Activated CD8-positive, alpha-beta memory T cell treated with anti-CD3 and anti-CD28 coated beads for 48 hours (primary cell): ENCODE measurements around the gene CHRM2.

Experiments
- DNase-seq, 3 experiments: peaks; one replicate each; pipeline ENCODE4 v3.0.0-alpha.2; 2020; ENCODE audit warnings: low read depth in 2 of 3, low spot score in 2 of 3

CHRM2 gene

GRCh38 chr7:136957391-136957790 is 88.9 kb downstream of the CHRM2 start:
- DNase-seq, result no peak

GRCh38 chr7:136958016-136958415 is 89.6 kb downstream of the CHRM2 start:
- DNase-seq, result no peak

- no peak for DNase-seq
These were observed 95.9 kb downstream of the CHRM2 start for GRCh38 chr7:136964347-136964746.

- DNase-seq, result no peak
These were observed 98.4 kb downstream of the CHRM2 start for GRCh38 chr7:136966825-136967224.

- DNase-seq, result no peak
These were observed 101.3 kb downstream of the CHRM2 start for GRCh38 chr7:136969761-136970160.

- DNase-seq, result no peak
These were observed 103.3 kb downstream of the CHRM2 start for GRCh38 chr7:136971776-136972175.

- DNase-seq, result no peak
These were observed 108.2 kb downstream of the CHRM2 start for GRCh38 chr7:136976504-136977251.

GRCh38 chr7:136993377-136993776 is 124.9 kb downstream of the CHRM2 start:
- DNase-seq, result no peak

- DNase-seq, result no peak
These were observed 129.3 kb downstream of the CHRM2 start for GRCh38 chr7:136997735-136998134.

- no peak for DNase-seq
These were observed 130.0 kb downstream of the CHRM2 start for GRCh38 chr7:136998495-136998894.

GRCh38 chr7:137000621-137001020 is 132.2 kb downstream of the CHRM2 start:
- DNase-seq, result no peak

- DNase-seq, result no peak
These were observed 132.6 kb downstream of the CHRM2 start for GRCh38 chr7:137001041-137001440.

GRCh38 chr7:137001478-137001877 is 133.0 kb downstream of the CHRM2 start:
- no peak for DNase-seq

GRCh38 chr7:137003086-137003485 is 134.6 kb downstream of the CHRM2 start:
- no peak for DNase-seq

GRCh38 chr7:137003566-137003965 is 135.1 kb downstream of the CHRM2 start:
- no peak for DNase-seq

GRCh38 chr7:137005873-137006272 is 137.4 kb downstream of the CHRM2 start:
- no peak for DNase-seq

- no peak for DNase-seq
These were observed 137.8 kb downstream of the CHRM2 start for GRCh38 chr7:137006293-137006692.

GRCh38 chr7:137007001-137007694 is 138.7 kb downstream of the CHRM2 start:
- no peak for DNase-seq

GRCh38 chr7:137009404-137009803 is 141.0 kb downstream of the CHRM2 start:
- no peak for DNase-seq

- no peak for DNase-seq
These were observed 146.6 kb downstream of the CHRM2 start for GRCh38 chr7:137015015-137015414.

GRCh38 chr7:137017221-137017620 is 148.8 kb downstream of the CHRM2 start:
- no peak for DNase-seq

- no peak for DNase-seq
These were observed 150.0 kb downstream of the CHRM2 start for GRCh38 chr7:137018468-137018867.

GRCh38 chr7:137020351-137020750 is 151.9 kb downstream of the CHRM2 start:
- no peak for DNase-seq
